HL-60 (cell line): ENCODE results near the gene MMP23B.

ENCODE experiments used
- DNase-seq, 2 experiments: peaks; one replicate each; pipeline ENCODE4 v3.0.0-alpha.2; 2010 to 2020; ENCODE audit warnings: low read depth in 1 of 2, low spot score in 1 of 2
- H3K27ac ChIP-seq: fragments of 250-450 bp; sonication (Bioruptor Pico); replicated peaks from 2 replicates; pipeline ENCODE4 v1.5.1; 2020; ENCODE audit warnings: mild to moderate bottlenecking, moderate library complexity
- H3K27me3 ChIP-seq: fragments of 250-450 bp; sonication (Bioruptor Pico); 2 replicates; pipeline ENCODE4 v1.5.1; 2021; ENCODE audit warnings: mild to moderate bottlenecking, moderate library complexity; ENCODE audit not compliant: insufficient read depth, poor library complexity, severe bottlenecking
- H3K4me3 ChIP-seq: replicated peaks from 2 replicates; pipeline ENCODE4 v1.5.1; 2011; ENCODE audit warnings: mild to moderate bottlenecking, control low read depth, low read length; ENCODE audit not compliant: insufficient read depth
- CTCF ChIP-seq: IDR thresholded peaks from one replicate; pipeline ENCODE4 v1.5.1; 2011; ENCODE audit warnings: low read length, control low read depth, inconsistent platforms; ENCODE audit not compliant: insufficient read depth
- GABPA ChIP-seq: IDR thresholded peaks from 2 replicates; pipeline ENCODE4 v1.6.1; 2012; ENCODE audit warnings: low read depth
- POLR2AphosphoS5 ChIP-seq: IDR thresholded peaks from 2 replicates; pipeline ENCODE4 v1.6.1; 2012; ENCODE audit warnings: low read depth
- REST ChIP-seq: IDR thresholded peaks from 2 replicates; pipeline ENCODE4 v1.6.1; 2012; ENCODE audit warnings: low read depth; ENCODE audit not compliant: insufficient replicate concordance
- SPI1 ChIP-seq: IDR thresholded peaks from 2 replicates; pipeline ENCODE4 v1.6.1; 2012; ENCODE audit warnings: low read depth, mild to moderate bottlenecking, borderline replicate concordance

MMP23B gene

DNA sequence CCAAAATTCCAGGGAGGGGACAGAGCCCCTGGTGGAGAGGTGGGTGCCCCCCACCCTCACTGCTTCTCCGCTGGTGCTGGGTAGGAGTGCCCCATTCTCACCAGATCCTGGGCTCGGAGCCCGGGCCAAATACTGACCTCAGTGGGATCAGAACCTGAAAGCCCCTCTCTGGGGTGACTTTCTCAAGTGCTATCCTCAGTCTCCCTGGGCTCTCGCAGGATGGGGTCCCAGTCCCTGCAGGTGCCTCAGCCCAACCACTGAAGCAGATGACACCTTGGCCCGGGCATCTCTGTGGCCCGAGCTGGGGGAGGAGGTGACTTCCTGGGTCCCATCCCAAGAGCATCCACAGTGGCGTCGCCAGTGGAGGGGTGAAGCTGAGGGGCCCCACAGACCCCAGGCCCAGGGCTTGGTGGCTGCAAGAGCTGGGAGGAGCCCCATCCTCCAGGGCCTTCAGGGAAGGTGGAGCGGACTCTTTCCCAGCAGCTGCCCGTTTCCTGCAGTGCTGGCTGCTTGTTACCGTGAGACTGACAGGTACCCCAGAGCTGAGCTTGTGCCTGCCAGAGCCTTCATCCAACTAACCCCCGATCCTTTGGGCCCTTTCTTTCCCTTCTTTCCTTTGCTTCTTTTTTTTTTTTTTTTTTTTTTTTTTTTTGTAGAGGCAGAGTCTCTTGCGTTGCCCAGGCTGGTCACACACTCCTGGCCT is 28.2 kb upstream of the MMP23B start:
- no peak for TF ChIP-seq REST
- no peak for TF ChIP-seq SPI1
- TF ChIP-seq GABPA, result no peak
- no peak for TF ChIP-seq CTCF
- no peak for TF ChIP-seq POLR2AphosphoS5
- H3K4me3 ChIP-seq, result no peak overlapping the region
- no peak for DNase-seq
- no peaks in the 10 kb centered on the region for H3K27me3 ChIP-seq
- no peak overlapping the region for H3K27ac ChIP-seq

DNA sequence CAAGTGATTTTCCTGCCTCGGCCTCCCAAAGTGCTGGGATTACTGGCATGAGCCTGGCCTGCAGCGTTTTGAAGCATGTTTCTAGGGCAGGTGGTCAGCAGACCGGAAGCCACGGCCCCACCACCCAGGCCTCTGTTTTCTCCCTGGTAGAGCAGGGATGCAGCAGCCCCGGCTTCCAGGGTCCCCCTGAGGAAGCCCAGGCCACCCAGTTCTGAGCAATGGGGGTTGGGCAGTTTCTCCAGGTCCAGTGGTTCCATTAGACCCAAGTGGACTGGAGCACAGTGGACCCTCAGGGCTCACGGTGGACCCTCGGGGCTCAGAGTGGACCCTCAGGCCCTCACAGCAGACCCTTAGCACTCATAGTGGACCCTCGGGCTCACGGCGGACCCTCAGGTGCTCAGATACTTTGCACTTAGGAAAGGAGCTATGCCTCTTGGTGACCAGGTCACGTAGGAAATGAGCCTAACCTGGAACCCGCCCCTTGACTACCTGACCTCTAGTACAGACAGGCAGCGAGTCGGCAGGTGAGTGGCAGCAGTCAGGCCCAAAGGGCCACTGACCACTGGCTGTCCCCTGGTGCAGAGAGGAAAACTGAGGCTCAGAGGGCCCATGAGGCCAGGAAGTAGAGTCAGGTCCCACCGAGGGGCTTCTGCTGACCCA is 27.5 kb upstream of the MMP23B start:
- TF ChIP-seq CTCF (no peak), GABPA (no peak), REST (no peak), SPI1 (no peak), POLR2AphosphoS5 (no peak)
- Histone ChIP-seq H3K27ac (no peak overlapping the region), H3K27me3 (no peaks in the 10 kb centered on the region), H3K4me3 (no peak overlapping the region)
- DNase-seq, result no peak

GRCh38 chr1:1605034-1605591 is 26.9 kb upstream of the MMP23B start:
- H3K4me3 ChIP-seq, result no peak overlapping the region
- no peak for DNase-seq
- H3K27ac ChIP-seq, result no peak overlapping the region
- no peak for TF ChIP-seq CTCF
- TF ChIP-seq POLR2AphosphoS5, result no peak
- TF ChIP-seq GABPA, result no peak
- no peak for TF ChIP-seq SPI1
- no peaks in the 10 kb centered on the region for H3K27me3 ChIP-seq
